Loucy (cell line): Measurements from ENCODE around the gene KRTCAP3.

Source experiments
- H2AFZ ChIP-seq: fragments of 200-600 bp; sonication (generic); 2 replicates; pipeline ENCODE4 v1.6.0; 2016; ENCODE audit warnings: antibody characterized with exemption, mild to moderate bottlenecking, low read length, moderate library complexity
- H3F3A ChIP-seq: fragments of 200-600 bp; 2 replicates; pipeline ENCODE4 v1.6.0; 2016; ENCODE audit warnings: antibody characterized with exemption, low read depth, mild to moderate bottlenecking
- H3K27me3 ChIP-seq: fragments of 200-600 bp; sonication (generic); 2 replicates; pipeline ENCODE4 v1.6.1; 2014; ENCODE audit warnings: low read length, mild to moderate bottlenecking; ENCODE audit not compliant: insufficient read depth, poor library complexity, severe bottlenecking
- H3K36me3 ChIP-seq: fragments of 200-600 bp; sonication (generic); 2 replicates; pipeline ENCODE4 v1.6.1; 2016; ENCODE audit warnings: low read length; ENCODE audit not compliant: insufficient read depth
- H3K4me1 ChIP-seq: fragments of 200-600 bp; sonication (generic); 2 replicates; pipeline ENCODE4 v1.5.1; 2014; ENCODE audit warnings: low read length, mild to moderate bottlenecking; ENCODE audit not compliant: insufficient read depth, poor library complexity, severe bottlenecking
- H3K4me2 ChIP-seq: fragments of 200-600 bp; sonication (generic); 2 replicates; pipeline ENCODE4 v1.6.0; 2014; ENCODE audit warnings: antibody characterized with exemption, low read length, low read depth, mild to moderate bottlenecking; ENCODE audit not compliant: poor library complexity, severe bottlenecking
- H3K4me3 ChIP-seq: fragments of 200-600 bp; sonication (generic); 2 replicates; pipeline ENCODE4 v1.5.1; 2014; ENCODE audit warnings: low read length, mild to moderate bottlenecking, mixed read lengths; ENCODE audit not compliant: poor library complexity, severe bottlenecking
- H3K79me2 ChIP-seq: fragments of 200-600 bp; sonication (generic); 2 replicates; pipeline ENCODE4 v1.6.1; 2014; ENCODE audit warnings: low read length; ENCODE audit not compliant: insufficient read depth
- H3K9ac ChIP-seq: fragments of 200-600 bp; sonication (generic); 2 replicates; pipeline ENCODE4 v1.6.0; 2014; ENCODE audit warnings: mild to moderate bottlenecking, low read depth, low read length, moderate library complexity; ENCODE audit not compliant: poor library complexity, severe bottlenecking
- H3K9me2 ChIP-seq: fragments of 200-600 bp; sonication (generic); replicated peaks from 2 replicates; pipeline ENCODE4 v1.6.1; 2016; ENCODE audit warnings: low read depth, low read length, mixed read lengths
- H3K9me3 ChIP-seq: fragments of 200-600 bp; sonication (generic); 2 replicates; pipeline ENCODE4 v1.6.1; 2014; ENCODE audit warnings: mild to moderate bottlenecking, antibody characterized with exemption, low read length, low read depth; ENCODE audit not compliant: insufficient read depth
- H4K20me1 ChIP-seq: fragments of 200-600 bp; sonication (generic); 2 replicates; pipeline ENCODE4 v1.6.0; 2014; ENCODE audit warnings: antibody characterized with exemption, low read length, mild to moderate bottlenecking; ENCODE audit not compliant: insufficient read depth, poor library complexity, severe bottlenecking
- EZH2phosphoT487 ChIP-seq: fragments of 200-600 bp; IDR thresholded peaks from 2 replicates; pipeline ENCODE4 v1.6.1; 2018; ENCODE audit warnings: antibody characterized with exemption, mild to moderate bottlenecking, moderate library complexity, borderline replicate concordance
- TF ChIP-seq, protein P1 (sequence below): fragments of 200-600 bp; sonication (generic); conservative IDR thresholded peaks from 2 replicates; pipeline ENCODE4 v1.5.1; 2014; ENCODE audit warnings: mild to moderate bottlenecking, antibody characterized with exemption, low read length

The KRTCAP3 gene

DNA sequence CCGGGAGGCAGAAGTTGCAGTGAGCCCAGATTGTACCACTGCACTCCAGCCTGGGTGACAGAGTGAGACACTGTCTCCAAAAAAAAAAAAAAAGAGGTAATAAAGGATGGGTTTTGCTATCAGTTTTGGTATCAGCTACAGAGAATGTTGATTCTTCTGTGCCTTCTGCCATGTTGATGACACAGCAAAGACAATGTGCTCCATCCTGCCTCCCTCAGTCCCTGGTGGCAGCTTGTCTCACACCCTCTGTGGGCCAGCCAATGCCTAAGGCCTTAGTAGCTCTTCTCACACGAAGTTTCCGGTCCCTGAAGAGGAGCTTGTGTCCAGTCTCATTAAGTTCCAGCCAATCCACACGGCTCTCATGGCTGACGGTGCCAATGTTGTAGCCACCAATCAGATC is 29.8 kb downstream of the KRTCAP3 start:
- Histone ChIP-seq H3K79me2 (no peaks in the 10 kb centered on the region), H4K20me1 (no peaks in the 10 kb centered on the region), H3K27me3 (no peaks in the 10 kb centered on the region), H3K4me3 (no peak overlapping the region), H3K9ac (no peak overlapping the region), H3F3A (no peaks in the 10 kb centered on the region), H3K36me3 (no peaks in the 10 kb centered on the region), H3K4me2 (no peak overlapping the region), H3K9me3 (no peaks in the 10 kb centered on the region), H3K9me2 (no peaks in the 10 kb centered on the region), H2AFZ (no peak overlapping the region), H3K4me1 (no peaks in the 10 kb centered on the region)
- TF ChIP-seq, protein P1, sequence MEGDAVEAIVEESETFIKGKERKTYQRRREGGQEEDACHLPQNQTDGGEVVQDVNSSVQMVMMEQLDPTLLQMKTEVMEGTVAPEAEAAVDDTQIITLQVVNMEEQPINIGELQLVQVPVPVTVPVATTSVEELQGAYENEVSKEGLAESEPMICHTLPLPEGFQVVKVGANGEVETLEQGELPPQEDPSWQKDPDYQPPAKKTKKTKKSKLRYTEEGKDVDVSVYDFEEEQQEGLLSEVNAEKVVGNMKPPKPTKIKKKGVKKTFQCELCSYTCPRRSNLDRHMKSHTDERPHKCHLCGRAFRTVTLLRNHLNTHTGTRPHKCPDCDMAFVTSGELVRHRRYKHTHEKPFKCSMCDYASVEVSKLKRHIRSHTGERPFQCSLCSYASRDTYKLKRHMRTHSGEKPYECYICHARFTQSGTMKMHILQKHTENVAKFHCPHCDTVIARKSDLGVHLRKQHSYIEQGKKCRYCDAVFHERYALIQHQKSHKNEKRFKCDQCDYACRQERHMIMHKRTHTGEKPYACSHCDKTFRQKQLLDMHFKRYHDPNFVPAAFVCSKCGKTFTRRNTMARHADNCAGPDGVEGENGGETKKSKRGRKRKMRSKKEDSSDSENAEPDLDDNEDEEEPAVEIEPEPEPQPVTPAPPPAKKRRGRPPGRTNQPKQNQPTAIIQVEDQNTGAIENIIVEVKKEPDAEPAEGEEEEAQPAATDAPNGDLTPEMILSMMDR, result no peak
- no peak for TF ChIP-seq EZH2phosphoT487

GRCh38 chr2:27485496-27485895 is 43.3 kb downstream of the KRTCAP3 start:
- H2AFZ ChIP-seq, result no peak overlapping the region
- no peaks in the 10 kb centered on the region for H3K27me3 ChIP-seq
- no peaks in the 10 kb centered on the region for H4K20me1 ChIP-seq
- peak overlapping the region; percentile 19 for H3K9ac ChIP-seq
- no peaks in the 10 kb centered on the region for H3K9me3 ChIP-seq
- no peak overlapping the region for H3K4me2 ChIP-seq
- TF ChIP-seq, protein P1, result no peak
- TF ChIP-seq EZH2phosphoT487, result no peak
- H3K9me2 ChIP-seq, result no peaks in the 10 kb centered on the region
- no peaks in the 10 kb centered on the region for H3K36me3 ChIP-seq
- H3K4me1 ChIP-seq, result peaks cover 7% of the 10 kb centered on the region
- H3K79me2 ChIP-seq, result no peaks in the 10 kb centered on the region
- no peaks in the 10 kb centered on the region for H3F3A ChIP-seq
- H3K4me3 ChIP-seq, result no peak overlapping the region

GRCh38 chr2:27489118-27489497 is 46.9 kb downstream of the KRTCAP3 start:
- H3K4me3 ChIP-seq, result peak overlapping the region; percentile 79
- H3K79me2 ChIP-seq, result no peaks in the 10 kb centered on the region
- no peaks in the 10 kb centered on the region for H3K9me2 ChIP-seq
- peaks cover 7% of the 10 kb centered on the region for H3K4me1 ChIP-seq
- no peaks in the 10 kb centered on the region for H3K9me3 ChIP-seq
- TF ChIP-seq EZH2phosphoT487, result no peak
- TF ChIP-seq, protein P1, result peak; percentile 36; the same call in 1 of the 2 replicates
- no peaks in the 10 kb centered on the region for H3F3A ChIP-seq
- H3K4me2 ChIP-seq, result peak overlapping the region; percentile 93
- no peaks in the 10 kb centered on the region for H3K36me3 ChIP-seq
- H2AFZ ChIP-seq, result peak overlapping the region; percentile 87
- no peaks in the 10 kb centered on the region for H3K27me3 ChIP-seq
- peak overlapping the region; percentile 59 for H3K9ac ChIP-seq
- H4K20me1 ChIP-seq, result no peaks in the 10 kb centered on the region
